GM23248 (cell line): Measurements from ENCODE around the gene TNFAIP8L1.

Experiments
- EZH2 ChIP-seq: fragments of 200-600 bp; sonication (generic); IDR thresholded peaks from 2 replicates; pipeline ENCODE4 v1.6.1; 2018; ENCODE audit warnings: antibody characterized with exemption, mild to moderate bottlenecking; ENCODE audit not compliant: insufficient read depth, poor library complexity, severe bottlenecking
- EZH2phosphoT487 ChIP-seq: fragments of 200-600 bp; sonication (generic); IDR thresholded peaks from 2 replicates; pipeline ENCODE4 v1.6.1; 2018; ENCODE audit warnings: antibody characterized with exemption, moderate library complexity, mild to moderate bottlenecking, low read depth; ENCODE audit not compliant: insufficient read depth

DNA sequence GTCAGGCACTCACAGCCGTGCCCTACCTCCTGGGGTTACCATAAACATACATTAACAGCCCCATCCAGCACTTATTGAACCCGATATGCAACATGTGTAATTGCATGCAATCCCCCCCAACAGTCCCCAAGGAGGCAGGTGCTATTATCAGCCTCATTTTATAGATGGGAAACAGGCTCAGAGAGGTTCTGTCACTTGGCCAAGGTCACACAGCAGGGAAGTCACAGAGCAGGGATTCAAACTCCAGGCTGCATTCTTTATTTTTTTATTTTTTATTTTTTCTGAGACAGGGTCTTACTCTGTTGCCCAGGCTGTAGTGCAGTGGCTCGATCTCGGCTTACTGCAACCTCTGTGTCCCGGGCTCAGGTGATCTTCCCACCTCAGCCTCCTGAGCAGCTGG is 38.4 kb upstream of the TNFAIP8L1 start:
- TF ChIP-seq EZH2 (no peak), EZH2phosphoT487 (no peak)
